Right atrium auricular region (tissue), 2 donors: Measurements from ENCODE around the gene VAPA. TPM values are rescaled to one million over a fixed set of nuclear protein-coding genes. Genes with fewer than 3 reads are reported as not detected.

Source experiments
- DNase-seq: peaks from one replicate; pipeline ENCODE4 v3.0.0-alpha.2; 2019; ENCODE audit warnings: low spot score
- H3K27ac ChIP-seq, 2 donors: fragments of 200-600 bp; sonication (generic); 1 replicate in 1 of 2; 2 replicates in 1 of 2; pipeline ENCODE4 v1.5.1; 2016 to 2019
- H3K27me3 ChIP-seq, 2 donors: fragments of 200-600 bp; sonication (generic); one replicate each; pipeline versions ENCODE4 v1.5.1 to v1.6.0; 2017 to 2019
- H3K36me3 ChIP-seq: fragments of 200-600 bp; sonication (generic); one replicate; pipeline ENCODE4 v1.5.1; 2016
- H3K4me1 ChIP-seq, 2 donors: fragments of 200-600 bp; sonication (generic); one replicate each; pipeline versions ENCODE4 v1.5.1 to v1.6.0; 2017 to 2019
- H3K4me3 ChIP-seq, 2 donors: fragments of 200-600 bp; sonication (generic); 1 replicate in 1 of 2; 2 replicates in 1 of 2; pipeline ENCODE4 v1.5.1; 2017 to 2019; ENCODE audit warnings: mild to moderate bottlenecking in 1 of 2, moderate library complexity in 1 of 2
- H3K9me3 ChIP-seq, 2 donors: fragments of 200-600 bp; sonication (generic); one replicate each; pipeline ENCODE4 v1.5.1; 2019
- CTCF ChIP-seq, 2 donors: fragments of 200-600 bp; sonication (generic); IDR thresholded peaks; one replicate each; pipeline ENCODE4 v1.5.1; 2019; ENCODE audit warnings: antibody characterized with exemption in 2 of 2
- total RNA-seq, 2 donors: library from RNA; depleted of rRNA; stranded (reverse); fragments of >200 nt; gene quantifications; one replicate each; pipeline ENCODE4 v1.1.0, GENCODE V29; 2016

VAPA gene
- total RNA-seq, 2 donors from 2014 or later = 213 to 227 TPM

DNA sequence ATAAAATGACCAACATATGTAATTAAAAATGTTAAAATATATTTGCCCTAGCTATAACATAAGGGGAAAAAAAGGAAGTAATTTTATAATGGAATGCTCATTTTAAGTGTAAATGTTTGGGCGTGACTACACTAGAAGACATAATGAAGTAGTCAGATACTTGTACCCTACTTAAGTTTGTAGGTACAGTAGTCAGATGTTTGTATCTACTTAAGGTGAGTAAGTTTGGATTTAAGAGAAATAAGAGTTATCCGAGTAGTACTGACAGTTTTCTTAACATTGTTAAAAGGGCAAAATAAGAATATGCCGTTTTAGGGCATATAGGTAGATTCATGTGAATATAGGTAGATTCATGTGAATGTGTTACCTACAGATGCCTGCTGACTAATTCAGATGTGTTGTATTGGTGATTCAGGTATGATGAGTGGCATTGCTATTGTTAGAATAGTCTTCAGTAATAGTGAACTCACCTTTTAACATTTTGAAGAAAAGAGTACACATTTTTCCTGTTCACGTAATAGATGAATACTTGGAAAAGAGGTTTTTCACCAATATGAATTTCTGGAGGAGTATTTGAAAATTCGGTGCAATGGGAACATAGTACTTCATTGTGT is 14.9 kb downstream of the VAPA start:
- Histone ChIP-seq H3K9me3 (no peaks in the 10 kb centered on the region), H3K27me3 (no peaks in the 10 kb centered on the region), H3K27ac (no peak overlapping the region), H3K36me3 (peaks cover 14% of the 10 kb centered on the region), H3K4me1 (peaks cover 0 to 91% of the 10 kb centered on the region in 2 donors), H3K4me3 (no peak overlapping the region)
- no peak for TF ChIP-seq CTCF (IDR thresholded peaks at IDR 0.05)
- DNase-seq = no peak

- no peak for TF ChIP-seq CTCF (IDR thresholded peaks at IDR 0.05)
- DNase-seq = no peak
- Histone ChIP-seq H3K27me3 (no peaks in the 10 kb centered on the region), H3K36me3 (peaks cover 23% of the 10 kb centered on the region), H3K4me3 (no peak overlapping the region), H3K9me3 (no peaks in the 10 kb centered on the region), H3K27ac (no peak overlapping the region), H3K4me1 (peaks cover 0 to 75% of the 10 kb centered on the region in 2 donors)
These were observed 16.6 kb downstream of the VAPA start for GRCh38 chr18:9930299-9930884.

DNA sequence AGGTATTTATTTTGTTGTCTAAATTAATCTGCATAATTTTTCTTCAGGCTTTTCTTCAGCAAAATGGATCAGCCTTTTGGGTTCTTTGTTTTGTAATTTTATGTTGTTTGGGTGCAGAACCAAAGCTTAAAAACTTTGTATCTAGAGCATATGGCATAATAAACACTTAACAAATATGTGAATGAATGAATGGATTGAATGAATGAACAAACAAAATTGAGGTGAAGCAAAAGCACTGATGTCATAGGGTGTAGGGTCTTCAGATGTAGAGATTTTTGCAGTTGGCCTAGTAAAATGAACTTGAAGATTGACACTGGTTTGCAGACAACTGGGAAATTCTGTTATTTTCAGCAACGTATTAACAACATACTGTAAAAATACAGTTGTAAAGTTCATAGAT is 17.3 kb downstream of the VAPA start:
- Histone ChIP-seq H3K27me3 (no peaks in the 10 kb centered on the region), H3K4me1 (peaks cover 0 to 68% of the 10 kb centered on the region in 2 donors), H3K4me3 (no peak overlapping the region), H3K36me3 (peaks cover 28% of the 10 kb centered on the region), H3K27ac (no peak overlapping the region), H3K9me3 (no peaks in the 10 kb centered on the region)
- no peak for DNase-seq
- no peak for TF ChIP-seq CTCF (IDR thresholded peaks at IDR 0.05)

GRCh38 chr18:9931678-9932077 is 17.9 kb downstream of the VAPA start:
- Histone ChIP-seq H3K27me3 (no peaks in the 10 kb centered on the region), H3K36me3 (peaks cover 33% of the 10 kb centered on the region), H3K9me3 (no peaks in the 10 kb centered on the region), H3K27ac (no peak overlapping the region), H3K4me1 (peaks cover 0 to 62% of the 10 kb centered on the region in 2 donors), H3K4me3 (no peak overlapping the region)
- DNase-seq = no peak
- no peak for TF ChIP-seq CTCF (IDR thresholded peaks at IDR 0.05)

GRCh38 chr18:9933865-9934264 is 20.0 kb downstream of the VAPA start:
- H3K9me3 ChIP-seq = no peaks in the 10 kb centered on the region
- H3K27ac ChIP-seq = no peak overlapping the region
- no peaks in the 10 kb centered on the region for H3K27me3 ChIP-seq
- peaks cover 0 to 41% of the 10 kb centered on the region in 2 donors for H3K4me1 ChIP-seq
- H3K4me3 ChIP-seq = no peak overlapping the region
- peaks cover 55% of the 10 kb centered on the region for H3K36me3 ChIP-seq
- no peak for DNase-seq
- no peak for TF ChIP-seq CTCF (IDR thresholded peaks at IDR 0.05)

DNA sequence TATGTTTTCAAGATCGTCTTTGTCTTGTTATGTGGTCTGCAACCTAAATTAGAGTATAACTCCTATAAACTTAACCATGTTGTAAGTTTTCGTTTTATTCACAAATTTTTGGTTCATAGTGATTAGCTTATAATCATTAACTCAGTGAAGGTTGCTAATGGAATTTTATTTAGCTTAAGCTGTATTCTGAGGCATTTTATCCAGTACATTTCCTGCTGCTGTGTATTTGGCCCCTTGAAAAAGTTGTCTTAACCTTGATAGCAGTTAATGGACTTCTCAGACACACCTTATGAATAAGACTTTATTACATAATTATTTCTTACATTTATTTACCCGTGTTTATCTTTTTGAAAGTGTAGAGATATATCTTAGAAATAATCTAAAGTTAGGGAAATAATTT is 20.5 kb downstream of the VAPA start:
- H3K36me3 ChIP-seq = peaks cover 58% of the 10 kb centered on the region
- DNase-seq = no peak
- no peak overlapping the region for H3K4me3 ChIP-seq
- no peak overlapping the region for H3K27ac ChIP-seq
- H3K9me3 ChIP-seq = no peaks in the 10 kb centered on the region
- H3K27me3 ChIP-seq = no peaks in the 10 kb centered on the region
- peaks cover 0 to 37% of the 10 kb centered on the region in 2 donors for H3K4me1 ChIP-seq
- TF ChIP-seq CTCF (IDR thresholded peaks at IDR 0.05) = no peak
